Measurements from ENCODE around the gene IRAK1BP1. TPM values are rescaled to one million over a fixed set of nuclear protein-coding genes. Genes with fewer than 3 reads are reported as not detected.

IRAK1BP1 gene
- total RNA-seq, 5 donors from 2014 or later (not counting 1 experiment from before 2014, with no cell fraction given), result 2.1 to 5.5 (median 4.4) TPM

GRCh38 chr6:78952362-78952761 lies 85.0 kb downstream of the IRAK1BP1 start:
- no peaks in the 10 kb centered on the region for H3K27me3 Mint-ChIP-seq
- peaks cover 86% of the 10 kb centered on the region for H3K36me3 Mint-ChIP-seq
- ChIA-PET CTCF (interaction anchor here in 1 of 2 donors (0.6 kb wide), 1 partner anchor 123 kb away, joined by 6 read pairs; no protein-coding TSS in a partner anchor), POLR2A (interaction anchor here in 1 of 2 donors (0.6 kb wide), 1 partner anchor 28 kb away, joined by 4 read pairs; no protein-coding TSS in a partner anchor)
- H3K27ac ChIP-seq (ENCODE audit: low read length), result no peak overlapping the region
- no peak overlapping the region for H3K4me3 Mint-ChIP-seq
- DNase-seq (no peak), ATAC-seq (replicated peaks in 1 of 4) (no peak)
- no peaks in the 10 kb centered on the region for H3K27me3 ChIP-seq (replicated peaks in 1 of 2; ENCODE audit: control insufficient read depth in 2 of 2, extremely low read depth in 1 of 2, insufficient read depth in 2 of 2, low read length in 1 of 2)
- H3K27ac Mint-ChIP-seq, result peak overlapping the region in 1 of 2 donors; percentile 8
- no peak overlapping the region for H3K4me3 ChIP-seq (ENCODE audit: control insufficient read depth in 1 of 2, extremely low read depth in 1 of 2, low read length in 1 of 2)
- H3K9me3 Mint-ChIP-seq, result peaks cover 6 to 27% (median 10%) of the 10 kb centered on the region in 3 donors
- no peaks in the 10 kb centered on the region for H3K9me3 ChIP-seq
- whole genome bisulfite sequencing (ENCODE audit: insufficient coverage), result no CpG with 5 or more reads among the region's 1 CpG
- no peaks in the 10 kb centered on the region for H3K4me1 Mint-ChIP-seq
- no peaks in the 10 kb centered on the region for H3K4me1 ChIP-seq (ENCODE audit: control insufficient read depth in 1 of 2, extremely low read depth in 1 of 2, insufficient read depth in 2 of 2, low read length in 2 of 2)
- H3K36me3 ChIP-seq (ENCODE audit: control insufficient read depth in 2 of 2, extremely low read depth in 1 of 2, insufficient read depth in 1 of 2, low read length in 1 of 2), result peaks cover 0 to 75% of the 10 kb centered on the region in 2 donors

Other genes with a start within 250 kb of the IRAK1BP1 start
- 10 to 100 TPM; 32.1 to 44.6 (median 33.5) TPM for gene PHIP, start 210.7 kb downstream of the IRAK1BP1 start, total RNA-seq

Data from T-cell (primary cell).